SK-N-MC (cell line): Measurements from ENCODE around the gene PKNOX2.

ENCODE experiments used
- DNase-seq: peaks from one replicate; pipeline ENCODE4 v3.0.0-alpha.2; 2011; ENCODE audit warnings: low read depth, low spot score
- H3K27ac ChIP-seq: fragments of 200-600 bp; sonication (generic); 2 replicates; pipeline ENCODE4 v1.5.1; 2016; ENCODE audit warnings: mixed run types
- H3K36me3 ChIP-seq: fragments of 200-600 bp; sonication (generic); 2 replicates; pipeline ENCODE4 v1.6.1; 2017; ENCODE audit warnings: antibody characterized with exemption, low read length, mixed read lengths; ENCODE audit not compliant: insufficient read depth
- H3K4me3 ChIP-seq: fragments of 200-600 bp; sonication (generic); 2 replicates; pipeline ENCODE4 v1.5.1; 2016
- H3K9ac ChIP-seq: fragments of 200-600 bp; sonication (generic); 2 replicates; pipeline ENCODE4 v1.8.0; 2017; ENCODE audit warnings: mixed run types, mixed read lengths; ENCODE audit not compliant: insufficient read length
- H3K9me3 ChIP-seq: fragments of 200-600 bp; sonication (generic); 2 replicates; pipeline ENCODE4 v1.6.1; 2017; ENCODE audit warnings: low read depth, mild to moderate bottlenecking, antibody characterized with exemption, low read length, moderate library complexity, mixed read lengths
- EZH2 ChIP-seq: fragments of 200-600 bp; sonication (generic); IDR thresholded peaks from one replicate; pipeline ENCODE4 v1.6.1; 2017; ENCODE audit warnings: antibody characterized with exemption
- FOXP2 ChIP-seq: optimal IDR thresholded peaks from 2 replicates; pipeline ENCODE3; 2011; ENCODE audit warnings: mild to moderate bottlenecking, moderate library complexity; ENCODE audit not compliant: insufficient read depth; ENCODE audit errors: extremely low read length, control extremely low read depth
- POLR2AphosphoS5 ChIP-seq: IDR thresholded peaks from 2 replicates; pipeline ENCODE4 v1.6.1; 2012; ENCODE audit warnings: mild to moderate bottlenecking, low read depth, low read length, borderline replicate concordance

Gene PKNOX2

DNA sequence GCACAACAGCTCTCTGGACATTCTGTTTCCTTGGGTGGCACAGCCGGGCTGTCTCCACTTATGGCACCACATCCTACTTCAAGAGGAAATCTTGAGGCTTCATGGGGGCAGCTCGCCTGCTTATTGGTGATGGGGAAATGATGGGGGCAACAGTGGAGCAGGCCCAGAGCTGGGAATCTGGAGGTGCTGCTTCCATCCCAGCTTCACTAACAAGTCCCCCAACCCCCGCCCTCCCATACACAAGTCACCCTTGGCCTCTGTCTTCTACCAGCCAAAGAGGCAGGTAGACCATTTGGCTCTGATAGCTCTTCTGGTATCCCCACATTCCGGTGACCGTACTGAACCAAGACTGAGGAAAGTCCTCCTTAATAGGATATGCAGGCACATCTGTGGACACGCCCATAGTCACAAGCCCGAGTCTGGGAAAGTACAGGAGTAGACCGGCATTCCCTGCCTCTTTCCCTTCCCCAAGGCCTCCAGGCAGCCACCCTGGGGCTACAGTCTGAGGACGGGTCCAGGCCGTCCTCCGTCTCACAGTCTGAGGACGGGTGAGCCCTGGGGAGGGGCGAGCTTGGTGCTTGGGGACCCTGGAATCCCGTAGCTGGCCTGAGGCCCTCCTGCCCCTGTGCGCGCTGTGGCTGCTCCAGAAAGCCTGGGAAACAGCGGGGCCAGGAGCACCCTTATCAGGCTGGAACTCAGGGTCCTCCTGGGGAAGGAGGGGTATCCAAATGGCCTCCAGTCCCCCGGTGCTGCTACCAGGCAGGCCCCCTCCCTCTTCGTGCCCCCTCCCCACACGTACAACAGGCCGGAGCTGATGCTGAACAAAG is 185.9 kb downstream of the PKNOX2 start:
- no peak for TF ChIP-seq EZH2
- TF ChIP-seq POLR2AphosphoS5: no peak
- no peak for TF ChIP-seq FOXP2
- no peak overlapping the region for H3K4me3 ChIP-seq
- no peak overlapping the region for H3K27ac ChIP-seq
- DNase-seq: no peak
- no peaks in the 10 kb centered on the region for H3K9me3 ChIP-seq
- no peak overlapping the region for H3K9ac ChIP-seq
- no peaks in the 10 kb centered on the region for H3K36me3 ChIP-seq

DNA sequence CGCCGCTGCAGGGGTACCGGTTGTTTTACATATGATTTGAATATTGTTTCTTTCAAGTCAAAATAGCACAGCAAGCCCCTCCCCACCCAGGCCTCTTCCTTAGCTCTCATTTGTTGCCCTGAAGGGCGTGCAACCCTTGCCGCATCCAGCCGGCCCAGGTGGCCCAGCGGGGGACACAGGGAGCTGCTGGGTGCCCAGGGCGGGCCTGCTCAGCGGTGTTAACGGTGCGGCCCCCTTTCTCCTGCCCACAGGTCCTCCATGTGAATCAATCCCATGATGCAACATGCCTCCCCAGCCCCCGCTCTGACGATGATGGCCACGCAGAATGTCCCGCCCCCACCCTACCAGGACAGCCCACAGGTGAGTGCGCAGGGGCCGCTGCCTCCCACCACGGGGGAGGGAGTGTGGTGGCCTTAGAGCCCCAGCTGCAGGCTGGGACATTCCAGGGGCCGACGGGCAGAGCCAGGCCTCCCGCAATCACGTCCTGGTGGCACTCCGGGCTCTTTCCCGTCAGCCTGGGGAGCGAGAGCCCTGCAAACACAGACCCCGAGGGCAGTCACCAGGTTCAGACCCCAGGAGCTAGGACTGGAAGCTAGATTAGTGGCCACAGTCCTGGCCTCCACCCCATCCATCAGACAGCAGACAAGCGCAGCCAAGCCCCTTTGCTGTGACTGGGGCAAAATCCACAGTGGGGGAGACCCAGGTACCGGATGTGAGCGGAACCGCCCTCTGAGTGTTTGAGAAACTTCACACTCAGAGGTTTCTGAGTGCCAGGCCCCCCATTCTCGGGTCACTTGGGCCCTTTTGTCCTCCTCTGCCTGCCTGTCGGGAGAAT is 186.7 kb downstream of the PKNOX2 start:
- Histone ChIP-seq H3K36me3 (no peaks in the 10 kb centered on the region), H3K9ac (no peak overlapping the region), H3K4me3 (no peak overlapping the region), H3K9me3 (no peaks in the 10 kb centered on the region), H3K27ac (no peak overlapping the region)
- TF ChIP-seq POLR2AphosphoS5 (no peak), FOXP2 (no peak), EZH2 (no peak)
- DNase-seq: no peak

DNA sequence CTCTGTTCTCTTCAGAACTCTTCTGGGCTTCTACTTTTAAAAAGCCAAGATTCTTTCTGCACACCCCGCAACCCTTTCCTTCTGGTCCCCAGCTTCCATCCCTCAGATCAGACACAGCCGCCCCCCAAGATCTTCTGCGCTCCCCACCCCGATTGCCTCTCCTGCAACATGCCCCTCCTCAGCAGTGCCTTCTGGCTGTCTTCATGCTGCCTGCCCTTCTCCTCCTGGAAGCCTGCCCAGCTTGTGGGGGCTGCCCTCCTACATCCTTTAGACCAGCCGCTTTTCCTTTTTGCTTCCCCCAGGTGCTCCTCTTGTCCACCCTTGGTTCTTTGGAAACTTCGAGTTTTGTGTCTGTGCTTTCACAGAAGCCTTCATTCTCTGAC is 187.3 kb downstream of the PKNOX2 start:
- no peak for DNase-seq
- H3K27ac ChIP-seq: no peak overlapping the region
- H3K9ac ChIP-seq: no peak overlapping the region
- H3K9me3 ChIP-seq: no peaks in the 10 kb centered on the region
- no peak overlapping the region for H3K4me3 ChIP-seq
- TF ChIP-seq FOXP2 (no peak), EZH2 (no peak), POLR2AphosphoS5 (no peak)
- H3K36me3 ChIP-seq: no peaks in the 10 kb centered on the region

DNA sequence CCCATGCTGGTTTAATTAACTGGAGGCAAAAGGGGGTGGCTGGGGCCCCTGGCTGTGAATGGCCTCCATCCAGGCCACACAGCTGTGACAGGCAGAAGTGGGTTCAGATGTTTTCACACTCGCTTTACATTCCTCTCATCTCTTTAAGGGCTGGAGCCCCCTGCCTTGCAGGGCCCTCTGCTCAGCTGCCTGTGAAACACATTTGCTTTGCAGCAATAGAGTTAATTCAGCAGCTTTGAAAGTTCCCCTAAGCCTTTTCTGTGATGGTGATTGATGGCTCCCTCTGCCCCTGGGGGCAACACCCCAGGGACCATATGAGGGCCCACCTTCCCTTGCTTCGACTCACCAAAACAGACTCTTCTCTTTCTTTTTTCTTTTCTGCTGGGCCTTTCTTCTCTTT is 192.2 kb downstream of the PKNOX2 start:
- Histone ChIP-seq H3K27ac (no peak overlapping the region), H3K36me3 (no peaks in the 10 kb centered on the region), H3K4me3 (no peak overlapping the region), H3K9ac (no peak overlapping the region), H3K9me3 (no peaks in the 10 kb centered on the region)
- no peak for DNase-seq
- TF ChIP-seq EZH2: no peak
- no peak for TF ChIP-seq POLR2AphosphoS5

DNA sequence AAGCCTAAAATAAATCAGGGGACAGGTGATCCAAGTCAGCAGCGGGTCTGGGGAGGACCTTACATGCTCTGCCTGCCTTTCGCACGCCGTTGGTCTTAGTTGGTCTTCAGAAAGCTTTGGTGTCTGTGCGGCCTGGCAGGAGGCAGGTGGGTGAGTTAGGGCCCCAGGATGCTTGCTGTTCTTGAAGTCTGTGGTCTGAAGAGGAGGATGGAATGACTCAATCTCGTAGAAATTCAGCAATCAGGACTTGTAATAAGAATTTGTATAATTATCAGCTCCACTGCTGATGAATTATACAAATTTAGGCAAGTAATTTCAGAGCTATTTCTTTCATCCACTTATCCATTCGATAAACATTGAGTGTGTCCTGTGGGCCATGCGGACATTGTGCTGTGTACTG is 193.0 kb downstream of the PKNOX2 start:
- H3K9ac ChIP-seq: no peak overlapping the region
- no peaks in the 10 kb centered on the region for H3K36me3 ChIP-seq
- no peaks in the 10 kb centered on the region for H3K9me3 ChIP-seq
- no peak overlapping the region for H3K27ac ChIP-seq
- no peak overlapping the region for H3K4me3 ChIP-seq
- no peak for DNase-seq
- TF ChIP-seq FOXP2: no peak
- TF ChIP-seq POLR2AphosphoS5: no peak
- TF ChIP-seq EZH2: no peak

DNA sequence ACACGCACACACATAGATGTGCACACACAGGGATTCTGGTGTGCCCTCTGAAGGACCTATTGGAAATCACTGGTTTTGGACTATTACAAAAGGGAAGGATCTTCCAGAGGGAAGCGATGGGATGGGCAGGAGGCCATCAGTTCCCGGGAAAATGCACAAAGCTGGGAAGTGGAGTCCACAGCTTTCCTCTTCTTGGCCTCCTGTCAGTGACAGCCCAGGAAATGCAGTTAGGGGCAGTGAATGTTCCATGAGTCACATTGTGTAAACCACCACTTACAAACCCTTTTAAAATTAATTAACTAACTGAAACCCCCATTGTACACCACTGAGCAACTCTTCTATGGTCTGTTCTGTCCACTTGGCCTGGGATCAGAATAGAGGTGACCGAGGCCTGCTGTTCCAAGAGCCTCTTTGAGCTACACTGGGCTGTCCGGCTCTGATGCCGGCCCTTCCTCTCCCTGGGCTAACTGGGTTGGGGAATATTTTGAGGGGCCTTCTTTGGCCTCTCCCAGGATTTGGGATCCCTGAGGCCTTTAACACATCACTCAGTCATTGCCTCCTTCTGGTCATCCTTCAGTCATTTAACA is 193.8 kb downstream of the PKNOX2 start:
- Histone ChIP-seq H3K9me3 (no peaks in the 10 kb centered on the region), H3K4me3 (no peak overlapping the region), H3K9ac (no peak overlapping the region), H3K27ac (no peak overlapping the region), H3K36me3 (no peaks in the 10 kb centered on the region)
- TF ChIP-seq POLR2AphosphoS5 (no peak), FOXP2 (no peak), EZH2 (no peak)
- DNase-seq: no peak

DNA sequence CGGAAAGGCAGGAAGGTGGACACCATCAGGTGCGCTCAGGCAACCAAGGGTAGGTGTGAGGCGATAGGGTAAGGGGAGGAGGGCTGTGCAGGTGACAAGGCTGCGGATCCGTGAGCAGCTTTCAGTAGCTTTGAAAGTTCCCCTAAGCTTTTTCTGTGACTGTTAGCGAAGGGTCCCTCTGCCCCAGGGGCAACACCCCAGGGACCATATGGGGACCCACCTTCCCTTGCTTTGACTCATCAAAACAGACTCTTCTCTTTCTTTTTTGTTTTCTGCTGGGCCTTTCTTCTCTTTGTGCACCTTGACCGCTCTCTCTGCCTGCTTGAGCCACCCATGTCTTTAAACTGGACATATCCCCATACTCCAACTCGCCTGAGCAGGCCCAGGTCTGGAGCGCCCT is 194.6 kb downstream of the PKNOX2 start:
- no peak for TF ChIP-seq POLR2AphosphoS5
- no peak for TF ChIP-seq FOXP2
- TF ChIP-seq EZH2: no peak
- Histone ChIP-seq H3K36me3 (no peaks in the 10 kb centered on the region), H3K27ac (no peak overlapping the region), H3K9ac (no peak overlapping the region), H3K9me3 (no peaks in the 10 kb centered on the region), H3K4me3 (no peak overlapping the region)
- DNase-seq: no peak

DNA sequence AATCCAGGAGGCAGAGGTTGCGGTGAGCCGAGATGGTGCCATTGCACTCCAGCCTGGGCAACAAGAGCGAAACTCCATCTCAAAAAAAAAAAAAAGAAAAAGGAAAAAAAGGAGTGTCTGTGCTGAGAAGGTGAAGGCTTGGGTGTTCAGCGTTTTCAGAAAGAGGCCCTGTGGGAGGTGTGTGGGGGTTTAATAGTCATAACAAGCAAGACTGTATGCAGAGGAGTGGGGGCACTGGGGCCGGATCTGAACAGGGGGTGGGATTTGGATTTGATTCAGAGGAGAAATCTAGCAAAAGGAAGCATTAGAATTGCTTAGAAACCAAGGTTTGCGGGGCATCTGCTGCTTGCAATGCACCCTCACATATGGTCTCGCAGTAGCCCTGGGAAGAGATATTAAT is 195.5 kb downstream of the PKNOX2 start:
- TF ChIP-seq POLR2AphosphoS5: no peak
- no peak for TF ChIP-seq EZH2
- TF ChIP-seq FOXP2: no peak
- DNase-seq: no peak
- H3K27ac ChIP-seq: no peak overlapping the region
- H3K9ac ChIP-seq: no peak overlapping the region
- no peaks in the 10 kb centered on the region for H3K9me3 ChIP-seq
- H3K4me3 ChIP-seq: no peak overlapping the region
- no peaks in the 10 kb centered on the region for H3K36me3 ChIP-seq
